ENCODE measurements around the gene HTR6. TPM values are rescaled to one million over a fixed set of nuclear protein-coding genes. Genes with fewer than 3 reads are reported as not detected.

HTR6 gene
- total and polyA plus RNA-seq, 2 experiments from 2014 or later, result not detected

DNA sequence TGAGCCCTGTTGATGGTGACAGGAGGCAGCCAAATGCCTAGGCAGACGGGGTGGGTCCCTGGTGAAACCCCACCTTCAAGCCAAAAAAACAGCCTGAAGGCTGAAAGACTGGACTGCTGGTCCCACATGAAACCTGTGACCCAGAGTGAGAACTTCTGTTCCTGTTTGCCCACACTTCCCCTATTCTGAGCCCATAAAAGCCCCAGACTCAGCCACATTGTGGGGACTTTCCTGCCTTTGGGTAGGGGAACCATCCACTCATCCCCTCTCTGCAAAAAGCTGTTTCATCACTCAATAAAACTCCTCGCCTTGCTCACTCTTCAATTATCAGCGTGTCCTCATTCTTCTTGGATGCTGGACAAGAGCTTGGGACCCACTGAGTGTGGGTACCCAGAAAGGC, 25.2 kb downstream of the HTR6 start:
- no peaks in the 10 kb centered on the region for H3K9me3 ChIP-seq (ENCODE audit: low read depth)
- TF ChIP-seq, protein P1, sequence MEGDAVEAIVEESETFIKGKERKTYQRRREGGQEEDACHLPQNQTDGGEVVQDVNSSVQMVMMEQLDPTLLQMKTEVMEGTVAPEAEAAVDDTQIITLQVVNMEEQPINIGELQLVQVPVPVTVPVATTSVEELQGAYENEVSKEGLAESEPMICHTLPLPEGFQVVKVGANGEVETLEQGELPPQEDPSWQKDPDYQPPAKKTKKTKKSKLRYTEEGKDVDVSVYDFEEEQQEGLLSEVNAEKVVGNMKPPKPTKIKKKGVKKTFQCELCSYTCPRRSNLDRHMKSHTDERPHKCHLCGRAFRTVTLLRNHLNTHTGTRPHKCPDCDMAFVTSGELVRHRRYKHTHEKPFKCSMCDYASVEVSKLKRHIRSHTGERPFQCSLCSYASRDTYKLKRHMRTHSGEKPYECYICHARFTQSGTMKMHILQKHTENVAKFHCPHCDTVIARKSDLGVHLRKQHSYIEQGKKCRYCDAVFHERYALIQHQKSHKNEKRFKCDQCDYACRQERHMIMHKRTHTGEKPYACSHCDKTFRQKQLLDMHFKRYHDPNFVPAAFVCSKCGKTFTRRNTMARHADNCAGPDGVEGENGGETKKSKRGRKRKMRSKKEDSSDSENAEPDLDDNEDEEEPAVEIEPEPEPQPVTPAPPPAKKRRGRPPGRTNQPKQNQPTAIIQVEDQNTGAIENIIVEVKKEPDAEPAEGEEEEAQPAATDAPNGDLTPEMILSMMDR (IDR thresholded peaks at IDR 0.05; ENCODE audit: low read depth, low read length), result no peak
- no peaks in the 10 kb centered on the region for H3K36me3 ChIP-seq
- H3K27ac ChIP-seq, result no peak overlapping the region
- H3K4me3 ChIP-seq, result no peak overlapping the region
- no peaks in the 10 kb centered on the region for H3K4me1 ChIP-seq (ENCODE audit: low read depth)
- H3K27me3 ChIP-seq, result no peaks in the 10 kb centered on the region
- no peak for DNase-seq (ENCODE audit: low read depth in 1 of 2, low spot score in 1 of 2)

- Histone ChIP-seq H3K27ac (no peak overlapping the region), H3K4me1 (ENCODE audit: low read depth) (no peaks in the 10 kb centered on the region), H3K36me3 (no peaks in the 10 kb centered on the region), H3K9me3 (ENCODE audit: low read depth) (no peaks in the 10 kb centered on the region), H3K4me3 (no peak overlapping the region), H3K27me3 (no peaks in the 10 kb centered on the region)
- TF ChIP-seq, protein P1 (IDR thresholded peaks at IDR 0.05; ENCODE audit: low read depth, low read length), result no peak
- DNase-seq (ENCODE audit: low read depth in 1 of 2, low spot score in 1 of 2), result no peak
Measured at GRCh38 chr1:19690342-19690741, 25.7 kb downstream of the HTR6 start.

DNA sequence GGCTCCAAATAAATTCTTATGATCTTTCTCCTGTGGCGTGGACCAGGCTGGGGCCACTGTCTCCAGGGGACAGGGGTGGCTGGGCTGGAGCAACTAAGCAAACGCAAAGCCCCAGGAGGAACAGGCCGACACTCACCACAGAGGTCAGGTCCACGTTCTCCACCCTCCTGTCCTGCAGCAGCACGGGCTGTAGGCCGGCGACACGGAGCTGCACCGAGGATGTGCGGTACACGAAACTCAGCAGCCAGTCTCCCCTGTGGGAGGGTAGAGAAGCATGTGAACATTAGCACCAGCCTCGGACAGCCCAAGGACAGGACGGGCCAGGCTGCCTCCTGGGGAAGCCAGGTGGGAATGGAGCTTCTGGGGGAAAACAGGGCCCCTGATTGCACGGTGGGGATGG, 29.6 kb downstream of the HTR6 start:
- no peaks in the 10 kb centered on the region for H3K36me3 ChIP-seq
- no peak overlapping the region for H3K4me3 ChIP-seq
- no peak for DNase-seq (ENCODE audit: low read depth in 1 of 2, low spot score in 1 of 2)
- H3K27ac ChIP-seq, result no peak overlapping the region
- H3K27me3 ChIP-seq, result no peaks in the 10 kb centered on the region
- TF ChIP-seq, protein P1 (IDR thresholded peaks at IDR 0.05; ENCODE audit: low read depth, low read length), result no peak
- no peaks in the 10 kb centered on the region for H3K9me3 ChIP-seq (ENCODE audit: low read depth)
- no peaks in the 10 kb centered on the region for H3K4me1 ChIP-seq (ENCODE audit: low read depth)

DNA sequence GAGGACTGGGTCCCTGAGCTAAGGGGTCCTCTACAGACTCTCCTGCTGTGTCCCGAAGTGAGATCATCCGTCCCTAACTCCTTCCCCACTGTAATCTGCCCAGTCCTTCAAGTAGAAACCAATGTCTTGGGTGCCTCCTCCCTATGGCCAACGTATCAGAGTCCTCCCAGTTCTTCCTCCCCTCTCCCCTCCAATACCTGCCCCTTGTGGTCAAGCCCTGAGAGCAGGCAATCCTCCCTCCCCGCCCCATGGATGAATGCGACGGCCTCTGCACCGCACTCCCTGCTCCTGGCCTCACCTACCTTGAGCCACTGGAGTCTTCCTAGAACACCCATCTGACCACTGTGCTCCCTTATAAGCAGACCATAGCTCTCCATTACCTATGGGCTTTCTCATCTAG, 31.1 kb downstream of the HTR6 start:
- Histone ChIP-seq H3K27ac (no peak overlapping the region), H3K4me3 (no peak overlapping the region), H3K9me3 (ENCODE audit: low read depth) (no peaks in the 10 kb centered on the region), H3K36me3 (no peaks in the 10 kb centered on the region), H3K27me3 (no peaks in the 10 kb centered on the region), H3K4me1 (ENCODE audit: low read depth) (no peaks in the 10 kb centered on the region)
- TF ChIP-seq, protein P1 (IDR thresholded peaks at IDR 0.05; ENCODE audit: low read depth, low read length), result no peak
- DNase-seq (ENCODE audit: low read depth in 1 of 2, low spot score in 1 of 2), result no peak

DNA sequence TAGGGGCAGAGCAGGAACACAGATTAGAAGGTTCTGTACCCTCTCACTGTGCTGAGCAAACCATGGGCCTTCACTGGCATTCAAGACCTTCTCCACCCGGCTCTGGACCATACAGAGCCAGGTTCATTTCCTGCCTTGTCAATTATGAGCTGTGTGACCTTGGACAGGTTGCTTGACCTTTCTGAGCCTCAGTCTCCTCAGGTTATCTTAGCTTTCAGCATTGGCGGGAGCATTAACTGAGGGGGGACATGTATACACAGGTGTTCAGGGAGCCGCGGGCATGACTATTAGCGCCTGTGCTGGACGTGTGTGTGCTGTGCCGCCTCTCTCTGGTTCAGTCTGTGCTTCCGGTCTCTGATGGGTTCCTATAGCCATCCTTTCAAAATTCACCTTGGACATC, 32.1 kb downstream of the HTR6 start:
- Histone ChIP-seq H3K9me3 (ENCODE audit: low read depth) (no peaks in the 10 kb centered on the region), H3K27ac (no peak overlapping the region), H3K27me3 (no peaks in the 10 kb centered on the region), H3K4me3 (no peak overlapping the region), H3K4me1 (ENCODE audit: low read depth) (no peaks in the 10 kb centered on the region), H3K36me3 (no peaks in the 10 kb centered on the region)
- TF ChIP-seq, protein P1 (IDR thresholded peaks at IDR 0.05; ENCODE audit: low read depth, low read length), result no peak
- no peak for DNase-seq (ENCODE audit: low read depth in 1 of 2, low spot score in 1 of 2)

GRCh38 chr1:19698181-19698580, 33.5 kb downstream of the HTR6 start:
- Histone ChIP-seq H3K27ac (no peak overlapping the region), H3K4me3 (no peak overlapping the region), H3K27me3 (no peaks in the 10 kb centered on the region), H3K9me3 (ENCODE audit: low read depth) (no peaks in the 10 kb centered on the region), H3K36me3 (no peaks in the 10 kb centered on the region), H3K4me1 (ENCODE audit: low read depth) (no peaks in the 10 kb centered on the region)
- DNase-seq (ENCODE audit: low read depth in 1 of 2, low spot score in 1 of 2), result no peak
- TF ChIP-seq, protein P1 (IDR thresholded peaks at IDR 0.05; ENCODE audit: low read depth, low read length), result no peak
